NCI-H526 treated with DMSO at 0.1 percent for 48 hours (cell line): Measurements from ENCODE around the gene NGF.
A peak's percentile ranks its signal among the peaks of the same experiment; 100 is the strongest.

Source experiments
- DNase-seq: peaks from one replicate; lab custom pipeline; 2025; lab: John Stamatoyannopoulos, UW

The NGF gene

DNA sequence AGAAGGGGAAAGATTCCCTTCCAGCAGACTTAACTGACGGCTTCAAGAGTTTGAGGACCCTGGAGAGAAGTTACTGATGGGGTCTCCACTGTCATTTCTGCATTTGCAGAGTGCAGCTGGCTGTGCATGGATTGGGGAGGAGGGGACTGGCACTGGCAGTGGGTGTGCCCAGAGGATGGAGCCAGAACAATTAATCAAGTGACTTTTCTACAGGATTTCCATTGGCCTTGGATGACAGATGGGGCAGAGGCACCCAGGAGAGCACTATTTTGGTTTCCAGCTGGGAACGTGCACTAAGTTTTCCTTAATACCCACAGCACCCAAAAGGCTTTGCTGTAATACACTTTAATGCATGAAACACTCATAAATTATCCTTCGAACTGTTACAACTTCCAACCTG lies 1.3 kb downstream of the NGF start:
- DNase-seq = no peak

DNA sequence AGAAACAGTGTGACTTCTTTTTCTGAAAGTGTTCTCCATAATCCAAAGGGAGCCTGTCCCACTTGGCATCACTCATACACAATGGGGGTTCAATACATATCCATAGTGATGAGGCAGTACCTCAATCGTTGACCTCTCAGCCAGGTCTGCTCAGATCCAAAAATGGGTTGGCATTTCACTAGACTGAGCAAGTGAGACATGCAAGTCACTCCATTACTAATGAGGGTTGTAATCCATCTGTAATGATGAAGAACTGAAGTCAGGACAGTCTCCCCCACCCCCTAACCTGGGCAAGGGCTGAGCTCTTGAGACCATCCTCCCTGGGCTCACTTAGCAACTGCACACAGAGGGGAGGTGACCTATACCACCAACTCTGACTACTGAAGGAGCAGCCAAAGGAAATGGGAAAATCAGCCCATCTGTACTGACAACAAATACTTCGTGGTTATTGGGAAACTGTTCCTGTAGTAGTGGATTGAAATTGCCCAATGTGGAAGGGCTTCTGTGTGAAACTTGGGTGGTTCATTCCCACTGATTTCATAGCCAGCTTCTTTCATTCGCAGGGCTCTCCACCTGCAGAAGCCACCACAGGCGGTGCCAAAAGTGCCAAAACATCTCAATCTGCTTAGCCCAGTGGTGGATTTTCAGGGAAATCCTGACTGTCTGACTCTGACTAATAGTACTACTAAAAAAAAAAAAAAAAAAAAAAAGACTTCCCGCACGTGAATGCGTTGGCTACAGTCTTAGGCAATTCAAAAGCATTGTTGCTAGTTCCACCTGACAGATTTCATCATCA lies 5.0 kb downstream of the NGF start:
- DNase-seq = no peak

GRCh38 chr1:115331558-115332331 lies 6.3 kb downstream of the NGF start:
- DNase-seq = no peak

DNA sequence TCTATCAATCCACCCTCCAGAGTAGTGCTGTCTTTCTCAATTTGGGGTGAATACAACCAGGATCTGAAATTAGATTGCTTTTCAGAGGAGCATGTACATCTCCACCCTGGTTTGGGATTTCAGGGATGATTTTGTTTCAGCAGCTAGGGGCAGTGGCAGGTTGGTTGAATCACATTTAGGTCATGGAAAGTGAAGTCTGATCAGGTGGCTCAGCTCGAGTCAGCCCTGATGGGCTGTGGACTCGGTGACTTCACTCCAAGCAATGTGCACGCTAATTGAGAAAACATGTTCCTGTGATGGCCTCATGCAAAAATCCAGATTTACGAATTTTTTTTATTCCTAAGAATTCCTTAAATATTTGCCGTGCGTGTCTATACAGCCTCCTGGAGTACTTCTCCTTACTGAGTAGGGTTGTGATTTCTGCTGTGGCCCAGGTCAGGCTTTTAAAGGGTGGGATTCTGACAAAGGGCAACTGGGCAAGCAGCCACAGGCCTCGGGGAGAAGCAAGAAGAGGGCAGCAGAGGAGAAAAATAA lies 7.5 kb downstream of the NGF start:
- DNase-seq = no peak

- DNase-seq = no peak
Observed at GRCh38 chr1:115329965-115330364, 8.1 kb downstream of the NGF start.

- no peak for DNase-seq
Observed at GRCh38 chr1:115327270-115327669, 10.8 kb downstream of the NGF start.

DNA sequence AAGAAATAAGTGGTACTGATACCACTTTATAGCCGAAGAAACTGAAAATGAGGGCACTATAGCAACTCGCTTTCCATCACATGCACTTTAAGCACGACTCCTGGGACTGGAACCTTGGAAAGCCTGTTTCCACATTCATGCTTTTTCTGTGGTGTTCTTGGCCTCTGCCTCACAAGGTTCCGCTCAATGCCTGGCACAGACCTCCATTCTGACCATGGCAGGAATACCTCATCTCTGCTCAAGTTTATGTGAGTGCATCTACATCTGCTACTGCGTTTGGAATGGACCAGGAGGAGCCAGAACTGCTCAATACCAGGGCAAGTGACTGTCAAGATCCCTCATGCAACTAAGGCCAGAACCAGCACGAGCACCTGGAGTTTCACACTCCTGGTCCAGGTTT lies 11.6 kb downstream of the NGF start:
- DNase-seq = no peak

- DNase-seq = no peak
Observed at GRCh38 chr1:115325874-115326273, 12.2 kb downstream of the NGF start.

- DNase-seq = no peak
Observed at GRCh38 chr1:115324649-115325420, 13.2 kb downstream of the NGF start.

GRCh38 chr1:115323366-115324004 lies 14.6 kb downstream of the NGF start:
- no peak for DNase-seq

GRCh38 chr1:115322631-115323030 lies 15.4 kb downstream of the NGF start:
- no peak for DNase-seq

GRCh38 chr1:115320377-115320776 lies 17.7 kb downstream of the NGF start:
- no peak for DNase-seq

DNA sequence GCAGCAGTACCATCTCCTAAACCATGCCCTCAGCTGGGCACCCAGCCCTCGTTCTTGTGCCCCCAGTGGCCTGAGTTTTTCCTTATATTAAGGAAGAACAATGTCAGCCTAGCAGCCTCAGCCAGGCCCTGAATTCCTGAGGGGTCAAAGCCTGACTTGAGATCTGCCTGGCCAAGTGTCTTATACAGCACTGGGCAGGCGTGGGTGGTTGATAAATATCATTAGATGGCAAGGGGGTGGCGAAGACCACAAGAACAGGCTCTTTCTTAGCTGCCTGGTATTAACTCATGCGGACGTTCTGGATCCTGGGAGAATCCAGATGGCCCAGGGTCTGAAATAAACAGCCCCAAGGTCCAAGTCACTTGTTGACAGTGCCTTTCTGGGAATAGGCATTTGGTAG lies 18.3 kb downstream of the NGF start:
- no peak for DNase-seq

DNA sequence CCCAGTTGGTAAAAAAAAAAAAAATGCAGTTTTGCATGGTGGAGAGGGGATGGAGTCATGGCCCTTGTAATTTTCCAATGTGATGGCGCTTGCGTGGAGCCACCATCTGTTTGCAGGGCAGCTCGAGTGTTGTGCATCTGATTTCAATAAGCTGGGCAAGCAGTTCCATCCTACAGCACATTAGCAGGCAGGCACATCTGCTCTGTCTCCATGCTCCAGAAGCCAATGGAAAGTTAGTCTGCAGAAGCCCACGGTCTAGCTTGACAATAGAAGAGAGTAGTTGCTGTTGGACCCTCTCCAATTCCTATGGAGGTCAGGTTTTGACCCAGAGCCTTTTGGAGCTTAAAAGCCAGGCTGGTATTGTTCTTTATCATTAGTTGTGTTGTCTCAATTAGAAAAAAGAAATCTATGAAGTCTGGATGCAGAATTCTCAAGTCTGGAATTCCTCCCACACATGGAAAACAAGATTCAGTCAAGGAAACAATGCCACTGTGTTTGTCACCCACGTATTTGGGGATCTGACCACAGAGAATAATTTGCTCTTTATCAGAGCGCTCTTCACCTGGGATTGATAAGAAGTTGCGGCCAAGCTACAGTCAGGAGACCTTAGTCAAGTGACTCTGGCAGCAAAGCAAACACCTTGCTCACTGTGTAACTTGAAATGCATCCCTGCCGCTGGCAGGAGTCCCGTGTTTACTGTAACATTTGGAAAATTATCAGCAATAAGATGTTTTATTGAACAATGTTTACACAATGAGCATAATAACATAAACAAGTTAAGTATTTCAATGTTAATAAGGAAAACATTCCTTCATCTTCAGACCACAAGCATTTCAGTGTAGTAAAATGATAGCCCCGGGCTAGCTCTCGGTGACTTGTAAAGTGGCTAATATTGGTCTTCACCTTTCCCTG lies 20.7 kb downstream of the NGF start:
- no peak for DNase-seq

GRCh38 chr1:115314765-115315164 lies 23.3 kb downstream of the NGF start:
- no peak for DNase-seq

DNA sequence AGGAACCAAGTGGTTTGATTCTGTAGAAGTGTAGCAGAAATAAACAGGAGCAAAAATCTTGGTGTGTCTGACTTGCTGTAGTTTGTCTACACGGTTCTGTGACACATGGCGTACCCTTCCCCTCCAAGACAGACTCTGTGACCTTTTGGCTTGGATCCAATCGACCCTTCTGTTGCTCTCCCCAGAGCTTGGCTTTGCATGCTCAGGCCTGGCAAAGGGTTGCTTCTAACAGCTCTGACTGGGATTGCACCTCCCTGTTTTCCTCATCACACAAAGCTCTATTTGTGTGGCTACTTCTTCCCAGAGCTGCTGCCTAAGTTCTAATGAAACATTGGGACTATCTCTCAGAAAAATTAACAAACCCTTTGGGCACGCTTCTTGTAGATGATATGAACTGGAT lies 24.0 kb downstream of the NGF start:
- DNase-seq = no peak

DNA sequence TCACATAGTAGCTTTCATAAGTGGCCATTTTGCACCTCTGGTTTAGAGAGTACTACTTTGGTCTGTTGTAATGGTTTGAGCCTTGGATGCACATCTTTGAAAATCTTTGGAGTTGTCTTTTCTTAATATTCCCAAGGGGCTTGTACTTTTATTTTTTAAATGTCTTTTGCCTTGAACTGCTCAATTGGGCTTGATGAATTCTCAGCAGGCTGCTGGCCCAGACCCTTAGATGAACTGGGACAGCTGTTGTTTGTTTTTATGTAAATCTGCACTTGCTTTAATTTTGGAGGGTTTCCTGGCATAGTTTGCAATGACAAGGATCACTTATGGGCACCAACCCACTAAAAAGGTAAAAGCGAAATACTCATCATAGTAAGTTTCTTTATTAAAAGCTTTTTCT lies 24.9 kb downstream of the NGF start:
- no peak for DNase-seq

DNA sequence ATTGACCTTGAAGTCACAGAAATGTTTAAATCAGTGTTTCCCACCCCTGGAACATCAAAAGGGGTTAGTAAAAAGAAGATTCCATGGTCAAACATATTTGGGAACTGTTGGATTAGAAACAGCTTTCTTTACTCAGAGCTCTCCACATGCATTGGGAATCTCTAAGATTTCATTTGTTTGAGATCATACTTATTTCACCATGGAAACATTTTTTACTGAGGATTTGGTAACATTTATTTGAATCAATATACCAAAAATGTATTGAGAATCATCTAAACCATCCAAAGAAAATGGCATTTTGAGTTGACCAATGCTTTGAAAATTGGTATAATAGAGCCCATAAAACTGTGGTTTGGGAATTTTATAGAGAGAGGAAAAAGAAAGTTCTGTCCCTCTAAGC lies 25.3 kb downstream of the NGF start:
- no peak for DNase-seq

- no peak for DNase-seq
Observed at GRCh38 chr1:115311474-115311989, 26.5 kb downstream of the NGF start.

DNA sequence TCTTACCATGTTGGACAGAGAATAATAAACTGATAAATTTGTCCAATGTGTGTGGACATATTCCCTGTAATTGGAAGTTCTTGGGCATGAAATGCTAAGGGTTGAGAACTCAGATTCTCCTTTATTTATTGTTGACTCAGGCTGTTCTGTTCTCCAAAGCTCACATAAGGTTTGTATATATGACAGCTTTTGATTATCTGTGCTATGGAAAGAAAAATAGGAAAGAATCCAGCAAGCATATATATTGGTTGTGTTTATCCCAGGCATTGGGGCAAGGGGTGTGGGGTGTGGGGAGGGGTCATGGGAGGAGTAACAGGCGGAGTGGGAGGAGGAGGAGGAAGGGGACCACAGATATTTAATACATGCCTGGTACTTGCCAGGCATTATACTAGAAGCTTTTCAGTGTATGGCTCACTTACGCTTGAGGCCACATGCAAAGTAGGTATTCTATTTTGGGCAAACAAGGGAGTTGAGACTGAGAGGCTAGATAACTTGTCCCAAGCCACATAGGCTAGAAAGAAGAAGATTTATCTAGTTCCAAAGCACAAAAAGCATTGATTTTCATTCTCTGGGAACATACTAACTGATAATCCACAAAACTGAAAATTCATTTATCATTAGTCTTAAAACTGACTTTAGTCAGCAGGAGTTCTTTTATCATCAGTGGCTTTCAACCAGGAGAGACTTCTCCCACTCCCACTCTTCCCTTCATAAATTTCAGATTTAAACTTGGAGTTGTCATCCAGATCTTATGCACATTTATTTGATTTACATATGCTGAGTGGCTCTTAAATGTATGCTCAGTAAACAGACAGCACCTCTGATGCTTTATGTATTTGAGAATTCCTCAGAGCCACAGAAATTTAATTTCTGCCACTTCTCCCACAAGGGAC lies 27.2 kb downstream of the NGF start:
- DNase-seq = peak; percentile 80
